ENCODE data around the gene USP34.

The USP34 gene

GRCh38 chr2:61421611-61422010 lies 49.3 kb downstream of the USP34 start:
- DNase-seq (ENCODE audit: low read depth): no peak
- TF ChIP-seq, protein P1, sequence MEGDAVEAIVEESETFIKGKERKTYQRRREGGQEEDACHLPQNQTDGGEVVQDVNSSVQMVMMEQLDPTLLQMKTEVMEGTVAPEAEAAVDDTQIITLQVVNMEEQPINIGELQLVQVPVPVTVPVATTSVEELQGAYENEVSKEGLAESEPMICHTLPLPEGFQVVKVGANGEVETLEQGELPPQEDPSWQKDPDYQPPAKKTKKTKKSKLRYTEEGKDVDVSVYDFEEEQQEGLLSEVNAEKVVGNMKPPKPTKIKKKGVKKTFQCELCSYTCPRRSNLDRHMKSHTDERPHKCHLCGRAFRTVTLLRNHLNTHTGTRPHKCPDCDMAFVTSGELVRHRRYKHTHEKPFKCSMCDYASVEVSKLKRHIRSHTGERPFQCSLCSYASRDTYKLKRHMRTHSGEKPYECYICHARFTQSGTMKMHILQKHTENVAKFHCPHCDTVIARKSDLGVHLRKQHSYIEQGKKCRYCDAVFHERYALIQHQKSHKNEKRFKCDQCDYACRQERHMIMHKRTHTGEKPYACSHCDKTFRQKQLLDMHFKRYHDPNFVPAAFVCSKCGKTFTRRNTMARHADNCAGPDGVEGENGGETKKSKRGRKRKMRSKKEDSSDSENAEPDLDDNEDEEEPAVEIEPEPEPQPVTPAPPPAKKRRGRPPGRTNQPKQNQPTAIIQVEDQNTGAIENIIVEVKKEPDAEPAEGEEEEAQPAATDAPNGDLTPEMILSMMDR (IDR thresholded peaks at IDR 0.05; ENCODE audit: low read length, missing control alignments): no peak
- H3K4me3 ChIP-seq (replicated peaks; ENCODE audit: low read depth, low read length): no peak overlapping the region

DNA sequence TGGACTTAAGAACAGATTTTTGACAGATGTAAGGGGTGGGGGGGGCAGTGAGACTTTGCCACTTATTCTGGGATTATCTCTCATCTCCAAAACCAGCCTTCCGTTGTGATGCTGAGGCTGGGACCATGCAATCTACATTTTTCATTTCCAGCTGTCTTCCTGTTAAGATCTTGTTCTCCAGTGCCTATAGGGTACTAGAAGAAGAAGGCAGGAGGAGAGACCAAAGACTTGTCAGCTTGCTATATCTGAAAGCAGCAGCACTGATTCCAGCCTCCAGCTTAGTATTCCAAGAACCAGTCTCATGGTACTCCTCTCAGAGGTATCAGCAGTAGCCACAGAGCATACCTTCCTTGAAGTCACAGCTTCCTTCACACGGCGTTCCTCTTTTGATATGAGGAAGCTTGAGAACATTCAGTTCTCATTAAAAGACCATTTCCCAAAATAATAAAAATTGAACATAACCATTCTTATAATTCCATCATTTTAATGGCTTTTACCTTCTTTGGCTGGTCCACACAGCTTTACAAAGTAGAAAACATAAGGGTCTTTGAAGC lies 49.8 kb downstream of the USP34 start:
- no peak for DNase-seq (ENCODE audit: low read depth)
- TF ChIP-seq, protein P1 (IDR thresholded peaks at IDR 0.05; ENCODE audit: low read length, missing control alignments): no peak
- no peak overlapping the region for H3K4me3 ChIP-seq (replicated peaks; ENCODE audit: low read depth, low read length)

DNA sequence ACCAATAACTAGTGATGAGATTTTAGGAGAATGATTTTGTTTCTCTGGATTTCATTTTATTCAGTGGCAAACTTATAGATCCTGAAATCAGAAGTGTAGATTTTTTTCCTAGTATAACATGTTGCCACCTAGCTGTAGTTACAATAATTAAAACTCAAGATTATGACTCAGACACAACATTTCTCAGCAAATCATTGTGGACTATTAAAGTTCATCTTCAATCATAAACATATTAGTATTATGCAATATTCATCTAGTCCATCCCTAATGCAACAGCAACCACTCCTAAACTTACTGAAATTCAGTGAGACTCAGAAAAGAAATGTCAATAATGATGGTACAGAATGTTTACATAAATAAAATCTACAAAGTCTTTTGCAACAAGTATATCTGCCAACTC lies 51.3 kb downstream of the USP34 start:
- DNase-seq (ENCODE audit: low read depth): no peak
- no peak overlapping the region for H3K4me3 ChIP-seq (replicated peaks; ENCODE audit: low read depth, low read length)
- TF ChIP-seq, protein P1 (IDR thresholded peaks at IDR 0.05; ENCODE audit: low read length, missing control alignments): no peak

- TF ChIP-seq, protein P1 (IDR thresholded peaks at IDR 0.05; ENCODE audit: low read length, missing control alignments): no peak
- no peak for DNase-seq (ENCODE audit: low read depth)
- no peak overlapping the region for H3K4me3 ChIP-seq (replicated peaks; ENCODE audit: low read depth, low read length)
Observed at GRCh38 chr2:61419129-61419528, 51.8 kb downstream of the USP34 start.

DNA sequence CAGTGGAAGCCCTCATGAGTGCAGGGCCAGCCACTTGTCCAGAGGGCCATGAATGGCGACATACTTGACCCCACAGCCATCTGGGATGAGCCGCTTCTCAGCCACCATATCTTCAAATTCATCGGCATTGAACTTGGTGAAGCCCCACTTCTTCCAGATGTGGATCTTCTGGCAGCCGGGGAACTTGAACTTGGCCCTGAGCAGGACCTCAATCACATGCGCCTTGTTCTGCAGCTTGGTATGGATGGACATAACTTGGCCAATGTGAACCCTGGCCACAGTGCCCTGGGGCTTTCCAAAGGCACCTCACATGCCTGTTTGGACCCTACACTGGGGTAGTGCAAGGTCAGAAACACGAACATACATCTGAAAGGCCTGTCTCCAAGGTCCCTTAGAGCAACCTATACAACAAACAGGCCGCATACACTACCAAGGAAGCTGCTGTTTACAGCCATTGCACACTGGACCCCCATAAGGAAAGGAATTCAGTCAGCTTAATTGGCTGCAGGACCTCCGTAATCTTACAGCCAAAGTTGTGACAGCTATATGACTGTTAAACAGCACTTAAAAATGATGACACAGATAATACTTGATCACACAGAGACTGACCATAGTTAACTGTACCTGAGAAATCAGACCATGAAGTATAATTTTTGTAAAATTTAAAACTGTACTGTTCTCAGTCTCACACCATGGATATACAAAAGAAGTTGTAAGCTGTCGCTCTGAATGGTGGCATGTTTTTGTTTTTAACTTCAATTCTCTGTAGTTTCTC lies 53.8 kb downstream of the USP34 start:
- TF ChIP-seq, protein P1 (IDR thresholded peaks at IDR 0.05; ENCODE audit: low read length, missing control alignments): no peak
- DNase-seq (ENCODE audit: low read depth): no peak
- no peak overlapping the region for H3K4me3 ChIP-seq (replicated peaks; ENCODE audit: low read depth, low read length)

DNA sequence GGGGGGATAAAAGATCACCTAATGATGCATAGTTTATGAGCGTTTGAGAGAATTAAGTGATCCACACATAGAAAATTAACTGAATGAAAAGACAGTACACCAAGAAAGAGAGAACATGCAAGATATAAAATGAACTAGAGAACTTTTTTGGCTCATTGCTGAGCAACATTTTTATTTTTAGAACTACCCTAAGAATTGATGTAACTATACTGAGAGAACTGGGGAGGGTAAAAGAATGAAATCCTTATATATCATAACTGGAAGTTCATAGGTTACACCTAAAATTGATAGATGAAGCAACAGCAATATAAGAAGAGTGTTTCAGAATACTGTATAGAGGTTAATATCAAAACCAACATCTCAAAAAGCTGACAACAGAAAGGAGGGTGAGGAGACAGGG lies 55.6 kb downstream of the USP34 start:
- TF ChIP-seq, protein P1 (IDR thresholded peaks at IDR 0.05; ENCODE audit: low read length, missing control alignments): no peak
- no peak overlapping the region for H3K4me3 ChIP-seq (replicated peaks; ENCODE audit: low read depth, low read length)
- no peak for DNase-seq (ENCODE audit: low read depth)

GRCh38 chr2:61414674-61415073 lies 56.2 kb downstream of the USP34 start:
- TF ChIP-seq, protein P1 (IDR thresholded peaks at IDR 0.05; ENCODE audit: low read length, missing control alignments): no peak
- no peak overlapping the region for H3K4me3 ChIP-seq (replicated peaks; ENCODE audit: low read depth, low read length)
- DNase-seq (ENCODE audit: low read depth): no peak

All from fibroblast of pulmonary artery (primary cell).